GOT3 (cell line): ENCODE measurements around the gene ENOX2.
"Not testable (repeated sequence)": the region's sequence is repeated elsewhere in the genome, so short reads cannot be mapped to it uniquely, and the experiment has no call there.

ENCODE experiments used
- DNase-seq: peaks from one replicate; lab custom pipeline; 2025; ENCODE audit warnings: mixed read lengths; lab: John Stamatoyannopoulos, UW

The ENOX2 gene

GRCh38 chrX:130754353-130754752 lies 148.7 kb downstream of the ENOX2 start:
- DNase-seq, result no peak

- DNase-seq, result no peak
These were observed 156.2 kb downstream of the ENOX2 start for GRCh38 chrX:130746709-130747342.

GRCh38 chrX:130746077-130746476 lies 156.9 kb downstream of the ENOX2 start:
- DNase-seq, result no peak

DNA sequence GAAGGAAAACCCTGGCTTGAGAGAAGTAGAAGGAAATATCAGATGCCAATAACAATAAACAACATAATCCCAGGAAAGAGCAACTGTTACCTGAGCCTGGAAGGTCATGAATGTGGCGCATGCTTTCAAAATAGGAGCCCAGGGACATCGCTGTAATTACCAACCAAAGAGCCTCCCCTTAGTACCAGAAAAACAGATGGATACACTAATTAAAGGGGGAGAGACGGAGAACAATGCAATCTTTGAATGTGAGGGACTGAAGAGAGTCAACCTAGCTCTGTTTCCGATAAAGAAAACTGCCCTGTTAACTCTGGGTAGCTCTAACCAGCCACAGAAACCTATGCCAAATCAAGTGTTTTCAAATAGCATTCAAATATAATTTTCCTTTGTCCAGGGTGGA lies 161.4 kb downstream of the ENOX2 start:
- no peak for DNase-seq

- no peak for DNase-seq
These were observed 161.9 kb downstream of the ENOX2 start for GRCh38 chrX:130741151-130741550.

- DNase-seq, result no peak
These were observed 164.3 kb downstream of the ENOX2 start for GRCh38 chrX:130738638-130739195.

DNA sequence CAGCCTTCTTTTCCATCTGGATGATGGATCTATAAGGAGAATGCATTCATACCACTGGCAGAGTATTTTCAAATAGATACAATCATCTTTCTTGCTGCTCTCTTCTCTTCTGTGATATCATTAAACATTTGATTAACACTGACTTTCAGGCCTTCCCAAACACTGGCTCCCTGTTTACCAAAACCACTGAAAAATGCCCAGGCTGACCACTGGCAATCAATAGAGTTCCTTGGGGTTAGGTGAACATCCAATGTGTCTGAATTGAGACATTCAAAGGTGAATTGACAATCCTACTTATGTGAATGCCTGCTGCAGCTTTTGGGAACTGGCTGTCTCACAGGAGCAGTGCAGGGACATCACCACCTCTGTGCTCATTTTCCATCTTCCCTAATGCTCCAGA lies 168.3 kb downstream of the ENOX2 start:
- no peak for DNase-seq

GRCh38 chrX:130728208-130728607 lies 174.8 kb downstream of the ENOX2 start:
- DNase-seq, result no peak

GRCh38 chrX:130726661-130727060 lies 176.3 kb downstream of the ENOX2 start:
- peak; percentile 5 for DNase-seq

- no peak for DNase-seq
These were observed 177.5 kb downstream of the ENOX2 start for GRCh38 chrX:130725519-130725918.

- DNase-seq, result no peak
These were observed 183.6 kb downstream of the ENOX2 start for GRCh38 chrX:130719413-130719812.

DNA sequence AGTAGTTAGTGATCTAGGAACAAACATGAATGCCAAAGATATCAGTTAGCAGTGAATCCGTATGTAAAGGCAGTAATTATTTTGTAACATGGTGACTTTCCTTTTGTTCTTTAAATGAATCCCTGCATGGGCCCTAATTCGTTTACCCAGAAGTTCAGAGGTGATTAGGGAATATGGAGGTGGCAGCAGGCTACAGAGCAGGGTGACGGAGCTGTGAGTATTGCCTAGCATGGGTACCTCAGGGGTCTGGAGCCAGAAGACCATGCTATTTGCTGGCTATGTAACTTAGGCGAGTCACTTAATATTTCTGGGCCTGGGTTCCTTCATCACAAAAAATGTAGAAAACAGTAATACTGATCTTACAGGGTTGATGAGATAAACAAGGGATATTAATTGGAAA lies 184.9 kb downstream of the ENOX2 start:
- no peak for DNase-seq

DNA sequence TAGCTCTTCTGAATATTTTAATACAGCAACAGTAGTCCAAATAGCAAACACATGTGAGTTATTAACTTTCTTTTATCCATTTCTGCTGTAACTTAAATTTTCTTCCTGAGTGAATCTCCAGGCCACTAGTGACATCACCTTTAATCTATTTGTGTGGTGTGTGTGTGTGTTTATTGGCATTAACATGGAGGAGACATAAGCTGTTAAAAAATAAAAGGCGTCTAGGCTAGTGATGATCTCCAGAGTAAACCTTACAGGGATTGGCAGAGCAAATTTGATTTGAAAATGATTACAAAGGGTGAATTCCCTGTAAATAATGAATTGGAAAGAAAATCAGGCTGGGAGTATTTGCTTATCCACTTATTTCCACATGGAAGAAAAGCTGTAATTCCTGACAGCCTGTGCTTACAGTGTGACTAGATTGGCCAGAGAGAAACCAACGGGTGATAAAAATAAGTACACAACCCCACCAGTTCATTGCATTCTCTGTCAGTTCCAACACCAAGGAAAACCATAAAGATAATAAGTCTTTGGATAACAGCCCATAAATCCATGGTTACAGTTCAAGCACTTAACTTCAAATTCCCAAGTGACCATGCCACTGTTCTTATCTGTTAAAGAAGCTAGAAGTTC lies 186.1 kb downstream of the ENOX2 start:
- no peak for DNase-seq

- DNase-seq, result no peak
These were observed 186.7 kb downstream of the ENOX2 start for GRCh38 chrX:130716346-130716745.

DNA sequence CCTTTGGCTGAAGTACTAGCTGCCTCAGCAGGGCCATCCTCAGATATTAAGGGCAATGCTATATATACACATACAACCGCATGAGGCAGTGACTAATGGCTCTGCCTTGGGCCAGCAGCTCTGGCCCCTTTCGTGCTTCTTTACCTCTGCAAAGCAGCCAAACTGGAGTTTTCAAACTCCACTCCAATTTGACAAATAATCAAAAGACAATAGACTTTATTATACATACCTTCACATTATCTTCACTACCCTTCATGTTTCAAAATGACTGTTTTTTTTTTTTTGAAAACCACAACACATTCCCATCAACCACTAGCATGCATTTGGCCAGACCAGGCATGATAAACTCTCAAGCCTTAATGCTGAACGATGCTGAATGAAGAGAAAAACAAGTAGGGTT lies 187.7 kb downstream of the ENOX2 start:
- no peak for DNase-seq

DNA sequence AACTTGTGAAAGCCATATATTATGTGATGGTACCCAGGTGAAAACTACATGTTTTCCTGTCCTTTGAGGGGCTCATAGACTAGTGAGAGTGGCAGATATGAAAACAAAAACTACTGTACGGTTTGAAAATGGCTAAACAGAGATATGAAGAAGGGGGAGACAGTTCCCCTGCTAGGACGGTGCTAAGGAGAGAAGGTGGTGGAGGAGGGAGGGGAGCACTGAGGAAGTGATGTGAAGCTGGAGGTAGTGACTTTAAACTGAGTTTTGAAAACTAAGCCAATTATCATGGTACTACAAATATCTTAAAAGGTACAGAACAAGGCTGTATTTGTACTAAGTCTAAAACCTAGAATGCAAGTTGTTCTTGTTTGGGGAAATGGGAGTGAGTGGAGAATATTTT lies 188.3 kb downstream of the ENOX2 start:
- no peak for DNase-seq

GRCh38 chrX:130714135-130714534 lies 188.9 kb downstream of the ENOX2 start:
- no peak for DNase-seq

DNA sequence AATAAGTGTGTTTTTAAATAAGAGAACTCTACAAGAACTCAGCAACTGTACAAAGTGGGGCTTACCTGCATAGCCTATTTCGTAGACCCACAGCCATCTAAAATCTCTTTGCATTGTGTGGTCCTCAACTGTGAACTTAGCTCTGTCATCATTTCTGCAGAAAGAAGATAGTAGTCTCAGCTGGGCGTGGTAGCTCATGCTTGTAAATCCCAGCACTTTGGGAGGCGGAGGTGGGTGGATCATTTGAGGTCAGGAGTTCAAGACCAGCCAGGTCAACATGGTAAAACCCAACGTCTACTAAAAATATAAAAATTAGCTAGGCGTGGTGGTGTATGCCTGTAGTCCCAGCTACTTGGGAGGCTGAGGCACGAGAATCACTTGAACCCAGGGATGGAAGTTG lies 193.8 kb downstream of the ENOX2 start:
- DNase-seq, result not testable (repeated sequence)

GRCh38 chrX:130705591-130705990 lies 197.4 kb downstream of the ENOX2 start:
- DNase-seq, result no peak

DNA sequence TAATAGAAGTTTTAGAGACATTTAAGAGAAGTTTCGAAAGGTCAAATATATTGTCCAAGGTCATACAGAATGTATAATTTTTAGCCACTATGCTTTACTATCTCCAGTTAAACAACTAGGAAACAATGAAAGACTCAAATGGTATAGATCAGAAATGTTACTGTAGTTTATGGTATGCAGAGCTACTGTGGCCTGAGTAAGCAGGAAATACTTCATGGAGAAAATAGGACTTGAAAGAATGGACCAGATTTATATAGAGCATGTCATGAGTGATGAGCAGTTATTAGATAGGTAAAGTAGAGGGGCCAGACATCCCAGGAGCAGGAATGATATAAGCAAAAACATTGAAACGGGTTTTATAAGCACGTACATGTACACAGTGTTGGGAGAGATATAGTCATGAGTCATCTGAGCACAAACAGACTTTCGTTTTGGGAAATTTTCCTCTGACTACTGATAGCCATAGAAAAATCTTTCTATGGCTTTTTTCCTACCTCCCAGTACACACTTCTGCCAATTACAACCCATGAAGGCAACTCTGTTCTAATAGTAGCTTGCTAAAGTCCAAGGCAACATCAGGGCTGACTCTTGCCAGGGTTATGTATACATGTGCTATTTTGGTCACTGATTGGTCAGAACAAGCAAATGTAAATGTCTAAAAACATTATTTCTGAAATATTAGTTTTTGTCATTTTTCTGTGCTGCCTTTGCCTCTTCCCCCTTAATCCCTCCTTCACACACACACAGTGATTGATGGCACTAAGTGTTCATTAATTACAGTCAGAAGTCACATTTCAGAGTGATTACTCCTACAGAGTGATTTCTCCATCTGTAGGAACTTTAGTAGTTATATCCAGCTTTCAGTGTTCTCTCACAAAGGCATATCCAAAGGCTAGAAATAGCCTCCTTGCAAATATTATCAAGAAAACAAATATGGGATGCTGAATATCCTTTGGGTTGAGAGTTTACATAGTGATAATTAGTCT lies 198.7 kb downstream of the ENOX2 start:
- DNase-seq, result no peak

DNA sequence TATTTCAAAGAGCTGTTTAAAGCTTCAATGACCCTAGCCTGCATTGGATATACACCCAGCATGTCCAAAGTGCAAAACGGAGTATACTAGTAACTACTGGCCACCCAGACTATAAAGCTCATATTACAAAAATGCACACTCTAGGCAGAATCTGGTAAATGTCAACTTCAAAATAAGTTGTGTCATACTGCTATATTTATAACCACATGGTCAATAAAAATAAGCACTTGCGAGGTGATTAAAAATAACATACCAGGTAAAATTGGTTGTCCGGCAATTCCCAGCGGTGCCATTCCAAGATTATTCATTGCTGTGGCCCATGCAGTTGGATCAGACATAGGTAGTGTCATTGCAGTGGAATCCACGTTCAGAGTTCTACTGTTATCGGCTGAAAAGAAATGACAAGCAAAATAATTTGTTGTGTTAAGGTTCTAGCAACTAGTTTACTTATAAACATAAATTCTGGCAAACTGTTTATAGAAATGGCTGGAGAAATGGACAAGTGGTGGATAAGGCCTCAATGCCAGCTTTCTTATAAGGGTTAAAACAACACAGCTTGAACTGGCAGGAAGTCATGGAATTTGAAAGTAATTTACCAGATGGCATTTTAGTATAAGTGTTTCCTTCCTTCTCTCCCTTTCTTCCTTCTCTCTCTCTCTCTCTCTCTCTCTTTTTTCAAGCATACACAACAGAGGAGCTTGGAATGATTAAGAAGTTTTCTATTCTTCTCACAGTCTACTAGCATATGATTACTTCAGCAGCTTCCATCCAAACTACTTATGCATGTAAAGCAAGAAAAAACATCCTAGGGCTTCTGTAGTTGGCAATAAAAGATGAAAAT lies 199.9 kb downstream of the ENOX2 start:
- DNase-seq, result no peak

GRCh38 chrX:130700629-130701028 lies 202.4 kb downstream of the ENOX2 start:
- no peak for DNase-seq
